NCI-H1092 treated with DMSO at 0.1 percent for 48 hours (cell line): ENCODE results near the gene GNA14.
"Not testable (repeated sequence)": the region's sequence is repeated elsewhere in the genome, so short reads cannot be mapped to it uniquely, and the experiment has no call there.

Experiments
- DNase-seq: peaks from one replicate; lab custom pipeline; 2025; lab: John Stamatoyannopoulos, UW

The GNA14 gene

DNA sequence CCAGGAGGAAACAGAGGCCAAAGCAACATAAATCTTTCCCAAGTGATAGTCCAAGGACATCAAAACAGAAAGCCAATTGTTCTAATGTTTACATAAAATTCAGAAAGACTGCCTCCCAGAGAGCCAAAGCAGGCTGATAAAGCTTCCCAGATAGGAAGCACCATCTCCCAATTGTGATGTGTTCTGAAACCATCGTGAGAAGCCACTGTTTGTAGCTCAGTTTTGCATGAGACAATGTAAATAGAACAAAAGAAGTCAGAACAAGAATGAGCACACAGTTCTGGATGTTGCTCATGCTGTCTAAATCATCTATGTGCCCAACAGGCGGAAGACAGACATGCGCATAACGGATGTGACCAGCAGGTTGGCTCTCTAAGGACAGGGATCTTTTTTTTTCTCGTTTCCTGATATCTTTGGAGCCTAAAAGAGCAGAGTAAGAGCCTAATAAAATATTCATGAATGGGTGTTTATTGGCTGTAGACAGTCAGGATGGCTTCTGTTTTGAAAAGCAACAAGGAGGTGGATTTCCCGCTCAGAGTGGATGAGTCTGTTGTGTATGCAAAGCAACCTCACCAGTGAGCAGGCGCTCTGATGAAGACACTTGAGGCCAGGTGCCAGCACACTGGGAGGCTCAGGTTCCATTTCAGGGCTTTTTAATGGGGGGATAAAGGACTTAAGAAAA, 113.6 kb downstream of the GNA14 start:
- DNase-seq: peak; percentile 14

DNA sequence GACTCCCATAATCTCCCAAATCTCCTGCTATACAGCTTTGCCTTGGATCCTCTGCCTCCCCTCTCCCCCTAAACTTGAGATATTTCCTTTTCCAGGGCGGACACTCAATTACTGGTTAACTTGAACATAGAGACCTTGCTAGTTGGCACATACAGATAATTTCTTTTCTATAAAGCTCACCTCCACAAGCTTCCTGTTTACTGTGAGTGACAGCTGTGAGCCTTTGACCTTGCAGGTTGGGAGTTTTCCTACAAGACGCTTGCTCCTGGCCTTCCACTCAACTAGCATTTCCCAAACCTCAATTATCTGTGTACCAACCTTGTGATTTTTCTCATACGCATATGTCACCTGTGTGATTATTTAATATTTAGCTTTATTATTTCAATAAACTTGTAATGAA, 114.5 kb downstream of the GNA14 start:
- DNase-seq: no peak

DNA sequence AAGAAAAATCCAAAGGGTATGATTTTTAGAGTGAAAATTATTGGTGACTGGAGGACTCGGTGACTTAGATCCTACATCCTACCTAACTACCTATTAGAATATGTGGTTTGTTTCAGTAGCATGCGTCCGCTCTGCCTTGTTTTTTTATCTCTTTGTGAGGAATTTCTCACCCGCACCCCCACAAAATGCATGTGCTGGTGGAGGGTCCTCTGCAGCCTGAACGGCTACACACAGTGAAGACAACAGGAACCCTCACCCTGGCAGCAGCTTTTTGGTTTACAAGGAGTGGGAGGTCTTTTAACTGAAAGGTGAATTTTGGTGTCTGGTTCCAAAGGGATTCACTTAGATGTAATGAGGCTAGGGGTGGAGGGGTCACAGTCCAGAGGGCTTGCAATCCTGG, 115.5 kb downstream of the GNA14 start:
- DNase-seq: no peak

DNA sequence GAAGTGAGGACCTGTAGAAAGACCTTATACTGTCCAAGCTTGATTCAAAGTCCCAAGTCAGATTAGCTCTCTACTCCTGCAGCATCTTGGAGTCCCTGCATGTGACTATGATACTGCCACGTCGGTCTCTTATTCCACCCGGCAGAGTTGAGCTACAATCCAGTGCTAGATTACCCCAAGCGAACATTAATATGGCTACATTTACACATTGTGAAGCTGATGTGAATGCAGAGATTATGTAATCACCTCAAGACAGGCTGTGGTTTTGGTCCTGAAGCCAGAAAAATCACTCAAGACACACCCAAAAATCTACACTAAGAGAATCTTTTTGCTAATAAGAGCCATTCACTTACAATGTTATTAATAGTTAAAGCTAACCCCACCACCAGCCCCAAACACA, 116.7 kb downstream of the GNA14 start:
- no peak for DNase-seq

DNA sequence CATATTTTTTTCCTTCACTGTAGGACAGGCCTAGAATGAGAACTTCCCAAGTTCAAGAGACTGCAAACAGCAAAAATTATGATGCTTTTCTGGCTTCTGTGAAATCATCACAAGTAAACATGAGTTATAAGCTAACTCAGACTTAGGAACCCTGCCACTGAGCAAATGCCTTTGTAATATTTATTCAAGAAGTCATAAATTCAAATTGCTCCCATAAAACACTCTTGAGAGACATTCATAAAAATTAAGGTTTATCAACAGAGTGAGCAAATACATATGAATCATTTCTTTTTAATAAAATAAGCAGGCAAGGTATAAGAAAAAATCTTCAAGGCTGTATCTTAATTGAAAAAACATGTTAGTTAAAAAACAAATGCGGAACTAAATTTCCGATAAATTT, 124.2 kb downstream of the GNA14 start:
- DNase-seq: no peak

DNA sequence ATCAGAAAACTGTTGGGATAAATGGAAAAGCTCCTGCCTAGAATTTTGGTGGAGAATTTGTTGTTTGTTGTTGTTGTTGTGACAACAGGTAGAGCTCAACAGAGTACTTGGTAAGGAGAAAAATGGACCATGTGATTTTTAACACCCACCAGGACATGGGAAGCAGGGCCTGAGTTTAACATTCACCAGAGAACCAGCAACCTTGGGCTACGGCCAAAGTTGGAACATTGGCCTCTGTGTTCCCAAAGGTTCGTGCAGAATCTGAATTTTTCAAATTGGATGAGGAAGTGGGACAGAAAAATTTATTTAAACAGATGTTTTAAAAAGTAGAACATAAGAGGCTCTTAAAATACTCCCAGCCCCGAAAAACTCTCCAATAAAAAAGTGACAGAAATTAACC, 127.0 kb downstream of the GNA14 start:
- DNase-seq: no peak

DNA sequence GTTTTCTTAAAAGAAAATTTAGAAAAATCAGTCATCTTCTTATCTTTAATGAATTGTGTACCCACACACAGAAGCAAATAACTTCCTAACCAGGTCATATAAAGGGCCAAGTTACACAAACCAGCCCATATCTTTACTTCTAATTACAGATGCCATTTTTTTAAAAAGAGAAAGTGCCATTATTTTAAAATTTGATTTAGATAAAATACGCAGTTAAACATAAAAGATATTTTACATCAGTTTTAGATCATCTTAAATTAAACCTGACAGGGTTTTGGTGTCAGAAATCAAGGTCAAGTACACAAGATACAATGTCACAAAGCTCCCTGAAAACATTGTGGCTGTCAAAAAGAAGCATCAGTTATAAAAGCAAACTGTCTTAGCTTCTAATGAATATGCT, 129.4 kb downstream of the GNA14 start:
- DNase-seq: no peak

DNA sequence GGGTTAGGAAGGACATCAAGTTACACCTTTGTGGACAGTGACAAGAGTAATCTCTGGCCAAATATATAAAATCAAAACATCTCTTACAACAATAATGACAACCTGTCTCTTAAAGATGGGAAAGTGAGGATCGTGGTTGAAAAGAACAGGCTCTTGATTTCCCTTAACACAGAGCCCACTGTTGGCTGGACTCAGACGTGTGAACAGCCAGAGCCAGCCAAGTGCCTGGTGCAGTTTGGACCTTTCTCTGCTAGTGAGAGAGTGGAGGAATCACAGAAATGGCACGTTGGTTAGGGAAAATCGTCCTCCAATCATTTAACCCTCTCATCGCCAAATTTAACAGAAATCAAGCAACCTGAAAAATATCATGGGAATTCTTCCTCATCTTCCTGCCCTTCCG, 131.3 kb downstream of the GNA14 start:
- no peak for DNase-seq

DNA sequence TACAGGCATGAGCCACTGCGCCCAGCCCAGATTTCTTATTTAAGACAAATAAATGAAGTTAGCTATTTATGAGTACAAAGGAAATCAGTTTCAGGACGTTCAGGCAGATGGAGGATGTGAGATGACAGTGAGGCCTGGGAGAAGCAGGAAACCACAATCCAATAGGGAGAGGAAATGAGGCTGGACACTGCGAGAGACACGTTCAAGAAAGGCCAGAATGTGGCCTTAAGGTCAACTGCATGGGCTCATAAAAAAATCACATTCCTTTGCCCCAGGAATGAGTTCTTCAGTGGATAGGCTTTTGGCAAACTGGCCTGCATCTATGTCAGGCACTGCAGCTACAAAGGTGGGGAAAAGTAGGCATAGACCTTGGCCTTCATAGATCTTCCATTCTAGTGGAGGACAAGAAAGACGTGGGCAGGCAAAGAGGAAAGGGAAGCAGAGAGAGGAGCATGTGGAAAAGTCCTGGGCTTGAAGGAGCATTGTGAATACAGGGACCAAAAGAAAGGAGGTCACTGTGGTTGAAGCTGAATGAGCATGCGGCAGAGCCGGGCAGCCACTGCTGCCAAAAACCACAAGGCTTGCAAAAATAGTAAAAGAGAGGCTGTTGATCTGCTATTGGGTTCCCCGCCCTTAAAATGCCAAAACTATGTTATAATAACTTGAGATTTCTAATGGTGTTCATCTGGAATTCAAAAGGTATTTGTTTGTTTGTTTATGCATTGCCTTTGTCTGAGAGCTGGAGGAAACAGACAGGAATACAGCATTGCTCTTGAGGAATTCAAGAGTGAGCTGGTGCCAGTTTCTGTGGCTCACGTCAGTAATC, 133.0 kb downstream of the GNA14 start:
- no peak for DNase-seq

DNA sequence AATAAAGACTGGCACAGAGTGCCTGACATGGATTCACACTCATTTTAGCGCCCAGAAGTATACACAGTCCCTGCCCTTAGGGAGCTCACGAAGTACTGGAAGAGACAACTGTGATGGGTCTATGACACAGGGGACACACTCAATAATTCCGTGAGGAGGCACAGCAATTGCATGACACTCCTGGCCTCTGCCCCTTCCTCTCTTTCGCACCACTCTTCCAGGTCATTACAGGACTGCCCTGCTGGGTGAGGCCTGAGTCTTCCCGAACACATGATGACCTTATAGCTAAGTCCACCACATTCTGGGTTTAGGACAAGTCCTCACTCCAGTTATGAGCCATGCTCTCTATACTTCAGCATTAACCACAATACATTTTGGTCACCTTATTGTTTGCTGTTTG, 134.7 kb downstream of the GNA14 start:
- no peak for DNase-seq

DNA sequence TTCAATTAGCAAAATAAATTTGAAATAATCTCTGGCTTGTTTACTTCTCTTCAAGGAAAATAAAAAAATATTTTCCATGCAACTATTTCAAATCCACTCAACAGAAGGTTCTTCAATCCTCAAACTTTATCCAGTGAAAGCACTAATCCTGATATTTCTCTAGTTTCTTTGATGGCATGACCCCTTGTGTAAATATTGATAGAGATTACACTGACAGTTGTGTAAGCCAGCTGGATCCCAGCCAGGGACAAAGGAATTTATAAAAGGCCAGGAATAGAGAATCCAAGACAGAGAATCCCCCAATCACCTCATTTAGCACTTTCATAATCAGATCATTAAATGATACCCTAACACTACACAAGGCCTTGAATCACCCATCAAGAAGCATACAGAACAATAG, 135.2 kb downstream of the GNA14 start:
- no peak for DNase-seq

DNA sequence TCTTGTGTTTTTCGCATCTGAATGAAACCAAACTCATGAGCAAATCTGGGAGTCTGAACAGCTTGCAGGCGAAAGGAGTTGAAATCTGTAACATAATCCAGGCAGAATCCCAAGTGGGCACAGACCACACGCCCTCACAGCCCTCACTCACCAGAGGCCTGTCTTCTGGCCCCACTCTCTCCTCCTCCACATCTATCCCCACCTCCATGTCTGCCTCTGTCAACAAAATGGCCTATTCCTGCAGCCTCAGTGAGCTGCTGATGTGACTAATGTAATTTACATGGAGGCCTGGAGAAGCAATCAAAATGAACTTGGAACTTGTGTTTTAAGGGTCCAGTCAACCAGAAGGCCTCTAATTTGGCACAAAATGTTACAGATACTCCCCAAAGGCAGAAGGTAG, 136.6 kb downstream of the GNA14 start:
- DNase-seq: no peak

DNA sequence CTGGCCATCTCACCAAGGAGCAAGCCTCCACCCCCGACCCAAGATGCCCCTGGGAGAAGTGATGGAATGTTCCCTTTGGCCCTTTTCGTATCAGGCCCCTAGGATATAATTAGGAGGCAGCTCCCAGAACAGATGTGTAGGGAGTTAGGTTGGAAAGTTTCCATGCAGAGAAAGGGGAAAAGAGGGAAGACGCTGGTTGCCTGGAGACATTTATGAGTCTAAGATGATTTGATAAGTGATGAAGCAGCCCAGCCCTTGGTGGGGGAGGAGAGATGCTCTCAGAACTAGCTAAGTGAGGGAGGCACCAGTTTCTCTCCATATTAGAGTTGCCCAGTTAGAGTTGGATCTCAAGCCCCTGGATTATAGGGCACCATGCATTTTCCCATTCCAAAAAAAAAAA, 137.5 kb downstream of the GNA14 start:
- no peak for DNase-seq

DNA sequence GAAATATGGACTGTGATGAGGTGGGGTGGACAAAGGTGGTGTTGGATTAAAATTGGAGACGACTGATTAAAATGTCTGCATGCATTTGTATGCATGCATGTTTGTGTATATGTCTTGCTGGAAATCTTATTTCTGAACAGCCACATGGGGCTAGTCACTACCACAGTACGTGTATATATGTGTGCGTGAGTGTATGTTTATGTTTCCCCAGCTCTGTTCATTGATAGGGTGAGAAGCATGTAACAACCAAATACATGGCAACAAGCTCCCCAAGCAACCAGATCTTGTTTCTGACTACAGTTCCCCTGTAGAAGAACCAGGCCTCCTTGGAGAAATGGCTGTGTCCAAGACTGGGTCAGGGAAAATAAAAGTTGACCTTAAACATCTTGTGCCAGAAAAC, 139.7 kb downstream of the GNA14 start:
- DNase-seq: no peak

DNA sequence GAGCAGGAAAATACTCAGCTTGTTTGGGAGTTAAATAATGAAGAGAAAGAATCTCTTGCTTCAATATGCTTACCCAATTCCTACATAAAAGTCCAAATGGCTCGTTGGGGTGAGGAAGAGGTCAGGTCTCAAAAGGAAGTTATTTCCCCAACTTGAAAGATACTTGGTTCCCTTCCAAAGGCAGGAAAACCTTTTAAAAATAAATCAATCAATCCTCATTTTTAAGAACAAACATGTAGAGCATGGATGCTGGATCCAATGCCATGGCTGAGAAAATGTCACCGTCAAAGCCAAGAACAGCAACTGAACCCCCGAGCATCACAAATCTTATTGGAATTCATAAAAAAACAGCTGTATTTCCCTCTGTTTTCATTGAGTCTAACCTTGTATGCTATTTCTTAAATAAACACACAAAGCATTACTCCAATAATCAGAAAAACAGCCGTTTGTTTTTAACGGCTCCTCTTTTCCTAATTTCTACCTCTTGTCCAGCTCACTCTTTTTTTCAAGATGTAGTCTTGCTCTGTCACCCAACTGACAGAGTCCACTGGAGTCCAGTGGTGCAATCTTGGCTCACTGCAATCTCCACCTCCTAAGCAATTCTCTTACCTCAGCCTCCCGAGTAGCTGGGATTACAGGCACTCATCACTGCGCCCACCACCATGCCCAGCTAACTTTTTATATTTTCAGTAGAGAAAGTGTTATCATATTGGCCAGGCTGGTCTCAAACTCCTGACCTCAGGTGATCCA, 140.7 kb downstream of the GNA14 start:
- DNase-seq: no peak

DNA sequence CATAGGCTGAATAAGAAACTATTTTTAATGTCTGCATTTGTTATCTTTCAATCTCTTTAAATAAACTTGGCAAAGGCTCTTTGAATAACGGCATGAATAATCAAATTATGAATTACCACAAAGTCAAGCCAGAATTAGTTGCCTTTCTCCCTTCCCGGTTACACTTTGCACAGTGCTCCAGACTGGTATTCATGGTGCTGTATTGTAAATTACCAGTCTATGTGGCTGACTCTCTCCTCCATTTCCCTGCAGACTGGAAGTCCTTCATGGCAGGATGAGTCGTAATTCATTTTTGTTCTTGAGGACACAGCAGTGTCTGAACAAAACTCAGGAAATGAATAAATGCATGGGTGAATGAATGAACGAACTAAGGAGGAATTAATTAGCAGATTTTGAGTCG, 142.9 kb downstream of the GNA14 start:
- DNase-seq: no peak

DNA sequence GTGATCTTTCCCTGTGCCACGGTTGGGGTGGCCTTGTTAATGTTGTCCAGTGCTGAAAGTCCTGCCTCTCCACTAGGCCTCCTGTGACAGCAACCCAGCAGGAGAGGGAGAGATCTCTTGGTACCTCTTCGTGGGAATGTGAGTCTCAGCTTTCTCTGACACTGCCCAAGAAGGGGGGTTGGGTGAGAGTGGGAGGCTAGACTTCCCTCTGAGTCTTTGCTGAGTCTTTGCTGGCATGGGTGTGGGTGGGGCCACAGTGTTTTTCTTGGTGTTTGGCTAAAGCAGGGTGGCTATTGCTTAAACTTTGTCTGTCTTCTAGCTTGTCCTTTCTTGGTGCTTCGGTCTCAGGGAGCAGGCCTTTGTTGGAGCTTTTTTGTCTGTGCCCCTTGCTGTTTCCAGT, 145.6 kb downstream of the GNA14 start:
- no peak for DNase-seq

DNA sequence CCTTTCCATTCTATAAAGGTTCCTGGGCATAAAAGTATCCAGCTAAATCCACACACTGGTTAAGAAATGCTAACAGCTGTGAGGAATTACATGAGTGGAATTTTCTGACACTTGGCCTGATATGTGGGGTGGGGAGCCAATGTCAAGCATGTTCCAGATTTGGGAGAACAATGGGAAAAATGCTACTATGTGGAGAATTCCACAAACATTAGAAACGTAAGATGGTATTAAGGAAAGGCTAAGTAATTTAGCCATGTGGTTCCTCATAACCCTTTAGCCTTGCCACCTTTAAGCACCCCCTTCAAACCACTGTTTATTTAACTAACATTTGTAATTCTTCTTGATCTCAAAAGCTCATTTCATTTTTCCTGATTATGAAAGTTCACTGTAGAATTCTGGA, 149.2 kb downstream of the GNA14 start:
- DNase-seq: no peak

DNA sequence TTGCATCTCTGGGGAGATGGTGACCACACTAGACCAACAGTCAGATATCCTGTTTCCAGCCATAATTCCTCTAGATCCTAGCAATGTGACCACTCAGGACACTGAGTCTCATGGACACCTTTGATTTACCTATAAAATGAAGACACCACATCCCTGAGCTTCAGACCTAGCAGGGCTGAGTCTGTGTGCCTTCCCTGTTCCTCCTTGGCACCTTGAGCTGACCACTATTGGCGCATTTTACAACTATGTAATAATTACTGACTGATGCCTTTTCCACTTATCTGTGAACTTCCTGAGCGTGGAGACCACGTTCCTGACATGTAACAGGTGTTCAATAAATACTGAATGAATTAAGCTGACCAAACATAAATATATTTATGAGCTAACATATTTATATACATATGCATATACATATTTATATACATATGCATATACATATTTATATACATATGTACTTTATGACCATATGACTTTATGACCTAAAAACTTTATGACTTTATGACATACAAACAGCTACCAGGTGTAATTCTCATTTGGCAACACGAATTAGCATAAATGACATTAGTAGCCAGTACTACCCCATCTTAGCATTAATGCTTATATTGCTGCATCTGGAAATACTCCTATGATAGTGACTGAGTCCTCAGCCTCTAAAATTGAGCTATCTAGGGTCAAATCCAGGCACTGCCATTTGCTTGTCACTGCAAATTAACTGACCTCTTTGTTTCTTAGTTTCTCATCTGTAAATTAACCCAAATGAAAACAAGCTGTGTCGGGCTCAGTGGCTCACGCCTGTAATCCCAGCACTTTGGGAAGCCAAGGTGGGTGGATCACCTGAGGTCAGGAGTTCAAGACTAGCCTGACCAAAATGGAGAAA, 150.6 kb downstream of the GNA14 start:
- no peak for DNase-seq

DNA sequence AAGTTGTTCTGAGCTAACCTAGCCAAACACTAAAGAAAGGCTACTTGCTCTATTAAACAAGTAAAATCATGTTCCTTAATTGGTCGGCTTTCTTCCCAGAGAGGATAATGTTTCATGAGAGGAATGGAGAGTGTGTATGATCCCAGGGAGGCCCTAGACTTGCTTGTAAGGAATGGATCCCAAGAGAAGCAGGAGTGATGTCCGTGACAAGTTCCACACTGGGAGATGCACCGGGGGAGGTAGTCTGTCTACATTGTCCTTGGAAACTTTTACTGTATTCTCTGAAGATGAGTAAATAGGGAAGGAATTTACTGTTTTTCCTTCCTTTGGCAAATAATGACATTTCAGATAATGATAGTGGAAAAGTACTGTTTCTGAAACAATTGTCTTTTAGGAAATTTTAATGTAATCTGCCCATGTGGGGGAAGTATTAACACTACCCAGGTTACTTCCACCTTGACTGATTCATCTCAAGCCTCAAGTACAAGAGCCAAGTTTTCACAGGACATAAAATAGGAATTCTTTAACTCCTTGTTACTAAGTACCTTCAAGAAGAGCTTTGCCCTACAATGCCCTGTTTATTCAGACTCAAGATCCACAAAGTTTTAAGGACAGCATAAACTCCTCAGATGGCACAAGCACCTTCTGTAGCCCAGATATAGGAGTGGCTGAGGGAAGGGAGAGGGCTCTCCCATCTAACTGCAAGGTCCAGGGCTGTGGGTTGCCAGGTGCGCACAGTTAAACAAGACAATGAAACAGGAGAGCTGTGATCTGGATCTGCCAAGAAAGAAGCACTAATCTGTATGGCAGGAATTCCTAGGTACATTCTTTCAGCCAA, 152.1 kb downstream of the GNA14 start:
- DNase-seq: no peak

DNA sequence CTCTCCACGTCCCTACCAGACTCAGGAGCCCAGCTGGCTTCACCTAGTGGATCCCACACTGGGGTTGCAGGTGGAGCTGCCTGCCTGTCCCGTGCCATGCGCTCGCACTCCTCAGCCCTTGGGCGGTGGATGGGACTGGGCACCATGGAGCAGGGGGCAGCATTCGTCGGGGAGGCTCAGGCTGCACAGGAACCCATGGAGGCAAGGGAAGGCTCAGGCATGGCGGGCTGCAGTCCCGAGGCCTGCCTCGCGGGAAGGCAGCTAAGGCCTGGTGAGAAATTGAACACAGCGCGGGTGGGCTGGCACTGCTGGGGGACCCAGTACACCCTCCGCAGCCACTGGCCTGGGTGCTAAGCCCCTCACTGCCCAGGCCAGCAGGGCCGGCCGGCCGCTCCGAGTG, 157.8 kb downstream of the GNA14 start:
- DNase-seq: not testable (repeated sequence)
